ENCODE results near the gene MYBPC2. TPM values are rescaled to one million over a fixed set of nuclear protein-coding genes. Genes with fewer than 3 reads are reported as not detected.
"Not testable (repeated sequence)": the region's sequence is repeated elsewhere in the genome, so short reads cannot be mapped to it uniquely, and the experiment has no call there.

The MYBPC2 gene
- total RNA-seq, 1 donor from 2014 or later, result not detected

- TF ChIP-seq CTCF (conservative IDR thresholded peaks at IDR 0.05; ENCODE audit: low read depth, low read length), result no peak
Observed at GRCh38 chr19:50387868-50388245, 44.8 kb upstream of the MYBPC2 start.

GRCh38 chr19:50390295-50390694 is 42.4 kb upstream of the MYBPC2 start:
- DNase-seq (ENCODE audit: low read depth); H3K4me3 ChIP-seq (ENCODE audit: low read depth, low read length): not testable (repeated sequence)

More at GRCh38 chr19:50387868-50388245, 44.8 kb upstream of the MYBPC2 start:
- no peak for DNase-seq (ENCODE audit: low read depth)
- H3K4me3 ChIP-seq (ENCODE audit: low read depth, low read length), result no peak overlapping the region

- not testable (repeated sequence) for DNase-seq (ENCODE audit: low read depth); H3K4me3 ChIP-seq (ENCODE audit: low read depth, low read length)
Observed at GRCh38 chr19:50390952-50391351, 41.7 kb upstream of the MYBPC2 start.

- DNase-seq (ENCODE audit: low read depth), result no peak
- no peak for TF ChIP-seq CTCF (conservative IDR thresholded peaks at IDR 0.05; ENCODE audit: low read depth, low read length)
- no peak overlapping the region for H3K4me3 ChIP-seq (ENCODE audit: low read depth, low read length)
Observed at GRCh38 chr19:50392759-50393158, 39.9 kb upstream of the MYBPC2 start.

- H3K4me3 ChIP-seq (ENCODE audit: low read depth, low read length), result no peak overlapping the region
- no peak for DNase-seq (ENCODE audit: low read depth)
- no peak for TF ChIP-seq CTCF (conservative IDR thresholded peaks at IDR 0.05; ENCODE audit: low read depth, low read length)
Observed at GRCh38 chr19:50393589-50393988, 39.1 kb upstream of the MYBPC2 start.

GRCh38 chr19:50394017-50394416 is 38.7 kb upstream of the MYBPC2 start:
- TF ChIP-seq CTCF (conservative IDR thresholded peaks at IDR 0.05; ENCODE audit: low read depth, low read length), result no peak
- DNase-seq (ENCODE audit: low read depth), result no peak
- no peak overlapping the region for H3K4me3 ChIP-seq (ENCODE audit: low read depth, low read length)

- no peak overlapping the region for H3K4me3 ChIP-seq (ENCODE audit: low read depth, low read length)
- DNase-seq (ENCODE audit: low read depth), result no peak
- no peak for TF ChIP-seq CTCF (conservative IDR thresholded peaks at IDR 0.05; ENCODE audit: low read depth, low read length)
Observed at GRCh38 chr19:50398675-50399367, 33.9 kb upstream of the MYBPC2 start.

GRCh38 chr19:50399368-50399745 is 33.3 kb upstream of the MYBPC2 start:
- no peak for TF ChIP-seq CTCF (conservative IDR thresholded peaks at IDR 0.05; ENCODE audit: low read depth, low read length)
- DNase-seq (ENCODE audit: low read depth), result no peak
- no peak overlapping the region for H3K4me3 ChIP-seq (ENCODE audit: low read depth, low read length)
